WTC11 (cell line): ENCODE results near the gene ARMC6. TPM values are rescaled to one million over a fixed set of nuclear protein-coding genes. Genes with fewer than 3 reads are reported as not detected.

Experiments
- ATAC-seq: fragments of 200-7000 bp; cut with Tn5 transposase; 2 replicates; pipeline ENCODE4 v1.10.0; 2021; ENCODE audit warnings: mild to moderate bottlenecking, moderate library complexity
- CTCF ChIA-PET: fragments of 300-600 bp; sonication (Branson Sonifier 250); formaldehyde crosslinking; loops from one replicate; lab custom pipeline; 2021; ENCODE audit warnings: antibody characterized with exemption; lab: Charles Lee
- POLR2A ChIA-PET: fragments of 350-600 bp; sonication (Branson Sonifier 250); formaldehyde crosslinking; loops from one replicate; lab custom pipeline; 2021; ENCODE audit warnings: antibody characterized with exemption; lab: Charles Lee
- DNase-seq: peaks from one replicate; pipeline ENCODE4 v3.0.0; 2021; ENCODE audit warnings: low spot score
- H3K27ac Mint-ChIP-seq: 2 replicates; pipeline ENCODE4 v1.8.0; 2021; ENCODE audit warnings: mixed read lengths
- H3K27me3 Mint-ChIP-seq: 2 replicates; pipeline ENCODE4 v1.8.0; 2021; ENCODE audit warnings: low read depth, mild to moderate bottlenecking, moderate library complexity, mixed read lengths
- H3K36me3 Mint-ChIP-seq: 2 replicates; pipeline ENCODE4 v1.8.0; 2021; ENCODE audit warnings: mixed read lengths
- H3K4me1 Mint-ChIP-seq: 2 replicates; pipeline ENCODE4 v1.8.0; 2022; ENCODE audit warnings: mixed read lengths
- H3K4me3 Mint-ChIP-seq: 2 replicates; pipeline ENCODE4 v1.8.0; 2021; ENCODE audit warnings: mild to moderate bottlenecking, moderate library complexity, mixed read lengths
- H3K9me3 Mint-ChIP-seq: 2 replicates; pipeline ENCODE4 v1.8.0; 2021; ENCODE audit warnings: mixed read lengths
- ATF1 ChIP-seq: sonication (generic); formaldehyde crosslinking; IDR thresholded peaks from 2 replicates; pipeline ENCODE4 v1.8.1; 2023; ENCODE audit warnings: mild to moderate bottlenecking, moderate library complexity, missing genetic modification reagents
- CREB1 ChIP-seq: sonication (generic); formaldehyde crosslinking; IDR thresholded peaks from 2 replicates; pipeline ENCODE4 v1.8.0; 2023; ENCODE audit warnings: mild to moderate bottlenecking, missing genetic modification reagents
- GTF2I ChIP-seq: fragments of 250-450 bp; sonication (Bioruptor Pico); conservative IDR thresholded peaks from 2 replicates; pipeline ENCODE4 v1.4.0; 2021; ENCODE audit warnings: mild to moderate bottlenecking
- NR1H2 ChIP-seq: sonication (generic); formaldehyde crosslinking; IDR thresholded peaks from 2 replicates; pipeline ENCODE4 v1.9.0; 2021; ENCODE audit warnings: mild to moderate bottlenecking, moderate library complexity, missing genetic modification reagents
- RELA ChIP-seq: sonication (generic); formaldehyde crosslinking; IDR thresholded peaks from 2 replicates; pipeline ENCODE4 v1.8.1; 2022; ENCODE audit warnings: missing genetic modification reagents, mild to moderate bottlenecking, borderline replicate concordance
- SOX15 ChIP-seq: fragments of 250-450 bp; sonication (Bioruptor Pico); IDR thresholded peaks from 2 replicates; pipeline ENCODE4 v1.9.0; 2021; ENCODE audit warnings: mild to moderate bottlenecking
- TEAD4 ChIP-seq: sonication (generic); formaldehyde crosslinking; IDR thresholded peaks from 2 replicates; pipeline ENCODE4 v1.8.0; 2022; ENCODE audit warnings: mild to moderate bottlenecking, missing genetic modification reagents
- TP53 ChIP-seq: sonication (generic); formaldehyde crosslinking; IDR thresholded peaks from 2 replicates; pipeline ENCODE4 v1.8.1; 2023; ENCODE audit warnings: mild to moderate bottlenecking, missing genetic modification reagents
- ZBTB21 ChIP-seq: sonication (generic); formaldehyde crosslinking; IDR thresholded peaks from 2 replicates; pipeline ENCODE4 v1.8.1; 2023; ENCODE audit warnings: mild to moderate bottlenecking, missing genetic modification reagents, borderline replicate concordance
- total RNA-seq: library from RNA; stranded (reverse); gene quantifications from 3 replicates; pipeline ENCODE4 v1.2.3, GENCODE V29; 2021
- TF ChIP-seq, protein P1 (sequence below): fragments of 250-450 bp; sonication (Bioruptor Pico); IDR thresholded peaks from 2 replicates; pipeline ENCODE4 v2.1.2; 2022; ENCODE audit warnings: mild to moderate bottlenecking, moderate library complexity
- TF ChIP-seq, protein P2 (sequence below): sonication (generic); formaldehyde crosslinking; IDR thresholded peaks from 2 replicates; pipeline ENCODE4 v1.8.1; 2022; ENCODE audit warnings: low read depth, missing genetic modification reagents, borderline replicate concordance
- TF ChIP-seq, protein P3 (sequence below): sonication (generic); formaldehyde crosslinking; IDR thresholded peaks from 2 replicates; pipeline ENCODE4 v1.8.1; 2022; ENCODE audit warnings: mild to moderate bottlenecking, missing genetic modification reagents, moderate library complexity, borderline replicate concordance
- TF ChIP-seq, protein P4 (sequence below): sonication (generic); formaldehyde crosslinking; IDR thresholded peaks from 2 replicates; pipeline ENCODE4 v1.8.1; 2022; ENCODE audit warnings: low read depth, mild to moderate bottlenecking, moderate library complexity, missing genetic modification reagents, borderline replicate concordance
- TF ChIP-seq, protein P5 (sequence below): sonication (generic); formaldehyde crosslinking; IDR thresholded peaks from 2 replicates; pipeline ENCODE4 v1.8.0; 2022; ENCODE audit warnings: missing genetic modification reagents
- TF ChIP-seq, protein P6 (sequence below): fragments of 250-450 bp; sonication (Bioruptor Pico); IDR thresholded peaks from 2 replicates; pipeline ENCODE4 v1.9.0; 2021; ENCODE audit warnings: moderate library complexity, mild to moderate bottlenecking, inconsistent platforms, borderline replicate concordance
- TF ChIP-seq, protein P7 (sequence below): fragments of 200-600 bp; IDR thresholded peaks from 2 replicates; pipeline ENCODE4 v1.8.0; 2022; ENCODE audit warnings: antibody characterized with exemption
- TF ChIP-seq, protein P8 (sequence below): sonication (generic); formaldehyde crosslinking; IDR thresholded peaks from 2 replicates; pipeline ENCODE4 v1.8.0; 2022; ENCODE audit warnings: mild to moderate bottlenecking, missing genetic modification reagents
- TF ChIP-seq, protein P9 (sequence below): sonication (generic); formaldehyde crosslinking; IDR thresholded peaks from 2 replicates; pipeline ENCODE4 v1.8.1; 2023; ENCODE audit warnings: mild to moderate bottlenecking, moderate library complexity, missing genetic modification reagents

The ARMC6 gene
- total RNA-seq, 1 experiment from 2014 or later: 58.8 TPM

DNA sequence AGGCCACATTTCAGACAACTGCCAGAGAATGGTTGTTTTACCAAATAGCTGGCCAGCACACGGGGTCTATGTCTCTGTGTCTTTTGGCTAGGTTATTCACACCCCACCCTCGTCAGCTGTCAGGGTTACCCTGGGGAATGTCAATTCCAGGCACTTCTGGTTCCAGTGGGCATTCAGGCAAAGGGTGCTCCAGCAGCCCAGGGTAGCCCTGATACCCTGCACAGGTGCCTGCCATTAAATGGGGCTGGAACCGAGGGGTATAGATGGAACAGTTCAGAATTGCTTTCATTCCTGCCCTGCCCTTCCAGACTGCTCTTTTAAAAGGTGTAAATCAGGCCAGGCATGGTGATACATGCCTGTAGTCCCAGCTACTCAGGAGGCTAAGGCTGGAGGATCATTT lies 49.2 kb upstream of the ARMC6 start:
- no peak overlapping the region for H3K4me3 Mint-ChIP-seq
- ChIA-PET CTCF (interaction anchor here (3.8 kb wide), 1 partner anchor 11 kb away, joined by 47 read pairs; no protein-coding TSS in a partner anchor), POLR2A (interaction anchor here (0.6 kb wide), 1 partner anchor 8 kb away, joined by 3 read pairs; no protein-coding TSS in a partner anchor)
- DNase-seq: no peak
- no peak overlapping the region for H3K27ac Mint-ChIP-seq
- H3K27me3 Mint-ChIP-seq: peaks cover 17% of the 10 kb centered on the region
- H3K4me1 Mint-ChIP-seq: peaks cover 7% of the 10 kb centered on the region; the same call in 1 of the 2 replicates
- no peak for ATAC-seq
- TF ChIP-seq ATF1 (CRISPR knock-in tag): no peak
- TF ChIP-seq, protein P1, sequence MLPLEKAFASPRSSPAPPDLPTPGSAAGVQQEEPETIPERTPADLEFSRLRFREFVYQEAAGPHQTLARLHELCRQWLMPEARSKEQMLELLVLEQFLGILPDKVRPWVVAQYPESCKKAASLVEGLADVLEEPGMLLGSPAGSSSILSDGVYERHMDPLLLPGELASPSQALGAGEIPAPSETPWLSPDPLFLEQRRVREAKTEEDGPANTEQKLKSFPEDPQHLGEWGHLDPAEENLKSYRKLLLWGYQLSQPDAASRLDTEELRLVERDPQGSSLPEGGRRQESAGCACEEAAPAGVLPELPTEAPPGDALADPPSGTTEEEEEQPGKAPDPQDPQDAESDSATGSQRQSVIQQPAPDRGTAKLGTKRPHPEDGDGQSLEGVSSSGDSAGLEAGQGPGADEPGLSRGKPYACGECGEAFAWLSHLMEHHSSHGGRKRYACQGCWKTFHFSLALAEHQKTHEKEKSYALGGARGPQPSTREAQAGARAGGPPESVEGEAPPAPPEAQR (CRISPR knock-in tag): no peak
- TF ChIP-seq SOX15 (CRISPR knock-in tag): no peak
- TF ChIP-seq, protein P2, sequence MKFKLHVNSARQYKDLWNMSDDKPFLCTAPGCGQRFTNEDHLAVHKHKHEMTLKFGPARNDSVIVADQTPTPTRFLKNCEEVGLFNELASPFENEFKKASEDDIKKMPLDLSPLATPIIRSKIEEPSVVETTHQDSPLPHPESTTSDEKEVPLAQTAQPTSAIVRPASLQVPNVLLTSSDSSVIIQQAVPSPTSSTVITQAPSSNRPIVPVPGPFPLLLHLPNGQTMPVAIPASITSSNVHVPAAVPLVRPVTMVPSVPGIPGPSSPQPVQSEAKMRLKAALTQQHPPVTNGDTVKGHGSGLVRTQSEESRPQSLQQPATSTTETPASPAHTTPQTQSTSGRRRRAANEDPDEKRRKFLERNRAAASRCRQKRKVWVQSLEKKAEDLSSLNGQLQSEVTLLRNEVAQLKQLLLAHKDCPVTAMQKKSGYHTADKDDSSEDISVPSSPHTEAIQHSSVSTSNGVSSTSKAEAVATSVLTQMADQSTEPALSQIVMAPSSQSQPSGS (CRISPR knock-in tag): no peak
- TF ChIP-seq TEAD4: no peak
- TF ChIP-seq, protein P3, sequence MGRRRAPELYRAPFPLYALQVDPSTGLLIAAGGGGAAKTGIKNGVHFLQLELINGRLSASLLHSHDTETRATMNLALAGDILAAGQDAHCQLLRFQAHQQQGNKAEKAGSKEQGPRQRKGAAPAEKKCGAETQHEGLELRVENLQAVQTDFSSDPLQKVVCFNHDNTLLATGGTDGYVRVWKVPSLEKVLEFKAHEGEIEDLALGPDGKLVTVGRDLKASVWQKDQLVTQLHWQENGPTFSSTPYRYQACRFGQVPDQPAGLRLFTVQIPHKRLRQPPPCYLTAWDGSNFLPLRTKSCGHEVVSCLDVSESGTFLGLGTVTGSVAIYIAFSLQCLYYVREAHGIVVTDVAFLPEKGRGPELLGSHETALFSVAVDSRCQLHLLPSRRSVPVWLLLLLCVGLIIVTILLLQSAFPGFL: no peak
- TF ChIP-seq, protein P4, sequence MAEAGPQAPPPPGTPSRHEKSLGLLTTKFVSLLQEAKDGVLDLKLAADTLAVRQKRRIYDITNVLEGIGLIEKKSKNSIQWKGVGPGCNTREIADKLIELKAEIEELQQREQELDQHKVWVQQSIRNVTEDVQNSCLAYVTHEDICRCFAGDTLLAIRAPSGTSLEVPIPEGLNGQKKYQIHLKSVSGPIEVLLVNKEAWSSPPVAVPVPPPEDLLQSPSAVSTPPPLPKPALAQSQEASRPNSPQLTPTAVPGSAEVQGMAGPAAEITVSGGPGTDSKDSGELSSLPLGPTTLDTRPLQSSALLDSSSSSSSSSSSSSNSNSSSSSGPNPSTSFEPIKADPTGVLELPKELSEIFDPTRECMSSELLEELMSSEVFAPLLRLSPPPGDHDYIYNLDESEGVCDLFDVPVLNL (CRISPR knock-in tag): no peak
- no peak for TF ChIP-seq GTF2I (CRISPR knock-in tag)
- H3K36me3 Mint-ChIP-seq: no peaks in the 10 kb centered on the region
- H3K9me3 Mint-ChIP-seq: no peaks in the 10 kb centered on the region

DNA sequence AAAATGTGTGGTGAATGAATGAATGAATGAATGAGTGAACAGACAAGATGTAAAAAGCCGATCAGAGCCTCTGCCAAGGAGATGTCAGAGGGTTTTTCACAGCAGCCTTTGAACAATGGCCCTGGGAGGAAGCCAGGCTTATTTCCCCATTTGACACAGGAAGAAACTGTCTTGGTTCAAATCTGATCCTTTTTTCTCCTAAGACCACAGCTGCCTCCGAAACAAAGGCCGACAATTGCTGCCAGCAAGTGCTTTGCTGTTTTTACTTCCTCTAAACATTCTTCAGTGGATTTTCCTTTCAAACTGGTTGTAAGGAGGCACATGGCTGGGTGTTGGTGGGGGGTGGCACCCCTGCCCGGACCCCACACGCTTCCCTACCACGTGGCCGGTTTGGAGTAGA lies 48.1 kb upstream of the ARMC6 start:
- Mint-ChIP-seq H3K27me3 (peaks cover 17% of the 10 kb centered on the region), H3K9me3 (no peaks in the 10 kb centered on the region), H3K36me3 (no peaks in the 10 kb centered on the region), H3K27ac (no peak overlapping the region), H3K4me3 (no peak overlapping the region), H3K4me1 (peaks cover 7% of the 10 kb centered on the region; the same call in 1 of the 2 replicates)
- DNase-seq: no peak
- POLR2A ChIA-PET: no interaction called here
- ATAC-seq: no peak
- CTCF ChIA-PET: interaction anchor here (3.8 kb wide), 1 partner anchor 10 kb away, joined by 47 read pairs; no protein-coding TSS in a partner anchor
- TF ChIP-seq, protein P3: no peak
- TF ChIP-seq, protein P5, sequence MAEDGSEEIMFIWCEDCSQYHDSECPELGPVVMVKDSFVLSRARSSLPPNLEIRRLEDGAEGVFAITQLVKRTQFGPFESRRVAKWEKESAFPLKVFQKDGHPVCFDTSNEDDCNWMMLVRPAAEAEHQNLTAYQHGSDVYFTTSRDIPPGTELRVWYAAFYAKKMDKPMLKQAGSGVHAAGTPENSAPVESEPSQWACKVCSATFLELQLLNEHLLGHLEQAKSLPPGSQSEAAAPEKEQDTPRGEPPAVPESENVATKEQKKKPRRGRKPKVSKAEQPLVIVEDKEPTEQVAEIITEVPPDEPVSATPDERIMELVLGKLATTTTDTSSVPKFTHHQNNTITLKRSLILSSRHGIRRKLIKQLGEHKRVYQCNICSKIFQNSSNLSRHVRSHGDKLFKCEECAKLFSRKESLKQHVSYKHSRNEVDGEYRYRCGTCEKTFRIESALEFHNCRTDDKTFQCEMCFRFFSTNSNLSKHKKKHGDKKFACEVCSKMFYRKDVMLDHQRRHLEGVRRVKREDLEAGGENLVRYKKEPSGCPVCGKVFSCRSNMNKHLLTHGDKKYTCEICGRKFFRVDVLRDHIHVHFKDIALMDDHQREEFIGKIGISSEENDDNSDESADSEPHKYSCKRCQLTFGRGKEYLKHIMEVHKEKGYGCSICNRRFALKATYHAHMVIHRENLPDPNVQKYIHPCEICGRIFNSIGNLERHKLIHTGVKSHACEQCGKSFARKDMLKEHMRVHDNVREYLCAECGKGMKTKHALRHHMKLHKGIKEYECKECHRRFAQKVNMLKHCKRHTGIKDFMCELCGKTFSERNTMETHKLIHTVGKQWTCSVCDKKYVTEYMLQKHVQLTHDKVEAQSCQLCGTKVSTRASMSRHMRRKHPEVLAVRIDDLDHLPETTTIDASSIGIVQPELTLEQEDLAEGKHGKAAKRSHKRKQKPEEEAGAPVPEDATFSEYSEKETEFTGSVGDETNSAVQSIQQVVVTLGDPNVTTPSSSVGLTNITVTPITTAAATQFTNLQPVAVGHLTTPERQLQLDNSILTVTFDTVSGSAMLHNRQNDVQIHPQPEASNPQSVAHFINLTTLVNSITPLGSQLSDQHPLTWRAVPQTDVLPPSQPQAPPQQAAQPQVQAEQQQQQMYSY (CRISPR knock-in tag): no peak
- TF ChIP-seq, protein P6, sequence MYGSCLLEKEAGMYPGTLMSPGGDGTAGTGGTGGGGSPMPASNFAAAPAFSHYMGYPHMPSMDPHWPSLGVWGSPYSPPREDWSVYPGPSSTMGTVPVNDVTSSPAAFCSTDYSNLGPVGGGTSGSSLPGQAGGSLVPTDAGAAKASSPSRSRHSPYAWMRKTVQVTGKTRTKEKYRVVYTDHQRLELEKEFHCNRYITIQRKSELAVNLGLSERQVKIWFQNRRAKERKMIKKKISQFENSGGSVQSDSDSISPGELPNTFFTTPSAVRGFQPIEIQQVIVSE: no peak
- TF ChIP-seq TP53 (CRISPR knock-in tag) (no peak), NR1H2 (CRISPR knock-in tag) (no peak), ZBTB21 (no peak), CREB1 (CRISPR knock-in tag) (no peak), RELA (no peak), TEAD4 (no peak)
- TF ChIP-seq, protein P7, sequence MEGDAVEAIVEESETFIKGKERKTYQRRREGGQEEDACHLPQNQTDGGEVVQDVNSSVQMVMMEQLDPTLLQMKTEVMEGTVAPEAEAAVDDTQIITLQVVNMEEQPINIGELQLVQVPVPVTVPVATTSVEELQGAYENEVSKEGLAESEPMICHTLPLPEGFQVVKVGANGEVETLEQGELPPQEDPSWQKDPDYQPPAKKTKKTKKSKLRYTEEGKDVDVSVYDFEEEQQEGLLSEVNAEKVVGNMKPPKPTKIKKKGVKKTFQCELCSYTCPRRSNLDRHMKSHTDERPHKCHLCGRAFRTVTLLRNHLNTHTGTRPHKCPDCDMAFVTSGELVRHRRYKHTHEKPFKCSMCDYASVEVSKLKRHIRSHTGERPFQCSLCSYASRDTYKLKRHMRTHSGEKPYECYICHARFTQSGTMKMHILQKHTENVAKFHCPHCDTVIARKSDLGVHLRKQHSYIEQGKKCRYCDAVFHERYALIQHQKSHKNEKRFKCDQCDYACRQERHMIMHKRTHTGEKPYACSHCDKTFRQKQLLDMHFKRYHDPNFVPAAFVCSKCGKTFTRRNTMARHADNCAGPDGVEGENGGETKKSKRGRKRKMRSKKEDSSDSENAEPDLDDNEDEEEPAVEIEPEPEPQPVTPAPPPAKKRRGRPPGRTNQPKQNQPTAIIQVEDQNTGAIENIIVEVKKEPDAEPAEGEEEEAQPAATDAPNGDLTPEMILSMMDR: no peak
- TF ChIP-seq, protein P8, sequence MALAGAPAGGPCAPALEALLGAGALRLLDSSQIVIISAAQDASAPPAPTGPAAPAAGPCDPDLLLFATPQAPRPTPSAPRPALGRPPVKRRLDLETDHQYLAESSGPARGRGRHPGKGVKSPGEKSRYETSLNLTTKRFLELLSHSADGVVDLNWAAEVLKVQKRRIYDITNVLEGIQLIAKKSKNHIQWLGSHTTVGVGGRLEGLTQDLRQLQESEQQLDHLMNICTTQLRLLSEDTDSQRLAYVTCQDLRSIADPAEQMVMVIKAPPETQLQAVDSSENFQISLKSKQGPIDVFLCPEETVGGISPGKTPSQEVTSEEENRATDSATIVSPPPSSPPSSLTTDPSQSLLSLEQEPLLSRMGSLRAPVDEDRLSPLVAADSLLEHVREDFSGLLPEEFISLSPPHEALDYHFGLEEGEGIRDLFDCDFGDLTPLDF (CRISPR knock-in tag): no peak
- TF ChIP-seq, protein P9, sequence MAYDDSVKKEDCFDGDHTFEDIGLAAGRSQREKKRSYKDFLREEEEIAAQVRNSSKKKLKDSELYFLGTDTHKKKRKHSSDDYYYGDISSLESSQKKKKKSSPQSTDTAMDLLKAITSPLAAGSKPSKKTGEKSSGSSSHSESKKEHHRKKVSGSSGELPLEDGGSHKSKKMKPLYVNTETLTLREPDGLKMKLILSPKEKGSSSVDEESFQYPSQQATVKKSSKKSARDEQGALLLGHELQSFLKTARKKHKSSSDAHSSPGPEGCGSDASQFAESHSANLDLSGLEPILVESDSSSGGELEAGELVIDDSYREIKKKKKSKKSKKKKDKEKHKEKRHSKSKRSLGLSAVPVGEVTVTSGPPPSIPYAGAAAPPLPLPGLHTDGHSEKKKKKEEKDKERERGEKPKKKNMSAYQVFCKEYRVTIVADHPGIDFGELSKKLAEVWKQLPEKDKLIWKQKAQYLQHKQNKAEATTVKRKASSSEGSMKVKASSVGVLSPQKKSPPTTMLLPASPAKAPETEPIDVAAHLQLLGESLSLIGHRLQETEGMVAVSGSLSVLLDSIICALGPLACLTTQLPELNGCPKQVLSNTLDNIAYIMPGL (CRISPR knock-in tag): no peak
